SK-N-SH (cell line): ENCODE data around the gene METRNL. TPM values are rescaled to one million over a fixed set of nuclear protein-coding genes. Genes with fewer than 3 reads are reported as not detected.

ENCODE experiments used
- CTCF ChIA-PET: fragments of 300-600, 350-600 bp; formaldehyde crosslinking; extraction: SDS; loops from one replicate; lab custom pipeline; 2021; lab: Yijun Ruan, JAX
- POLR2A ChIA-PET: fragments of 350-600 bp; sonication (Branson Sonifier 250); formaldehyde crosslinking; extraction: SDS; loops from one replicate; lab custom pipeline; 2020; ENCODE audit warnings: antibody characterized with exemption, inconsistent platforms; lab: Yijun Ruan, JAX
- DNase-seq: peaks from one replicate; pipeline ENCODE4 v3.0.0; 2012
- H2AFZ ChIP-seq: fragments of 200-600 bp; sonication (generic); 2 replicates; pipeline ENCODE4 v1.8.1; 2016; ENCODE audit warnings: antibody characterized with exemption, mild to moderate bottlenecking, low read depth
- H3F3A ChIP-seq: fragments of 200-600 bp; sonication (generic); replicated peaks from 2 replicates; pipeline ENCODE3; 2016; ENCODE audit warnings: antibody characterized with exemption, mild to moderate bottlenecking; ENCODE audit not compliant: insufficient read depth
- H3K27ac ChIP-seq, 2 experiments: fragments of 200-500 bp in 1 of 2; fragments of 200-600 bp in 1 of 2; sonication (Bioruptor generic) in 1 of 2; sonication (generic), shearing (Covaris generic) in 1 of 2; 2 replicates each; pipeline versions ENCODE4 v1.5.1 to v1.6.1; 2014 to 2016; ENCODE audit warnings: low read depth in 2 of 2, inconsistent platforms in 1 of 2, low read length in 1 of 2, mild to moderate bottlenecking in 1 of 2, mixed read lengths in 1 of 2
- H3K27me3 ChIP-seq: fragments of 200-600 bp; sonication (generic), shearing (Covaris generic); 2 replicates; pipeline ENCODE4 v1.6.1; 2016; ENCODE audit warnings: mixed run types; ENCODE audit not compliant: insufficient read depth
- H3K36me3 ChIP-seq, 2 experiments: fragments of 200-500 bp in 1 of 2; fragments of 200-600 bp in 1 of 2; sonication (Bioruptor generic) in 1 of 2; sonication (generic) in 1 of 2; replicated peaks in 1 of 2; 2 replicates each; pipeline versions ENCODE3 to v1.5.1; 2014 to 2016; ENCODE audit warnings: low read length in 1 of 2, mild to moderate bottlenecking in 1 of 2; ENCODE audit not compliant: insufficient read depth in 2 of 2, control insufficient read depth in 1 of 2
- H3K4me1 ChIP-seq, 2 experiments: fragments of 200-500 bp in 1 of 2; fragments of 200-600 bp in 1 of 2; sonication (Bioruptor generic) in 1 of 2; sonication (generic), shearing (Covaris generic) in 1 of 2; 2 replicates each; pipeline versions ENCODE4 v1.5.1 to v1.6.1; 2014 to 2016; ENCODE audit warnings: low read depth in 1 of 2, low read length in 1 of 2, mixed run types in 1 of 2; ENCODE audit not compliant: insufficient read depth in 2 of 2, control insufficient read depth in 1 of 2
- H3K4me2 ChIP-seq: fragments of 200-600 bp; sonication (generic), shearing (Covaris generic); 2 replicates; pipeline ENCODE4 v1.6.1; 2017; ENCODE audit warnings: mixed run types
- H3K4me3 ChIP-seq, 2 experiments: fragments of 200-500 bp in 1 of 2; fragments of 200-600 bp in 1 of 2; sonication (Bioruptor generic) in 1 of 2; sonication (generic), shearing (Covaris generic) in 1 of 2; 2 replicates each; pipeline versions ENCODE4 v1.5.1 to v1.8.1; 2014 to 2016; ENCODE audit warnings: low read depth in 2 of 2, inconsistent platforms in 1 of 2, low read length in 1 of 2, mild to moderate bottlenecking in 1 of 2, mixed read lengths in 1 of 2, moderate library complexity in 1 of 2
- H3K79me2 ChIP-seq: fragments of 200-600 bp; sonication (generic); 2 replicates; pipeline ENCODE4 v1.8.1; 2017; ENCODE audit warnings: mild to moderate bottlenecking; ENCODE audit not compliant: insufficient read depth
- H3K9ac ChIP-seq: fragments of 200-600 bp; sonication (generic); 2 replicates; pipeline ENCODE4 v1.6.1; 2017; ENCODE audit warnings: mixed run types
- H3K9me2 ChIP-seq: fragments of 200-600 bp; sonication (generic); 2 replicates; pipeline ENCODE4 v1.6.1; 2017; ENCODE audit warnings: mixed run types
- H3K9me3 ChIP-seq: fragments of 200-600 bp; sonication (generic); 2 replicates; pipeline ENCODE4 v1.6.1; 2017; ENCODE audit warnings: mixed run types, mild to moderate bottlenecking, moderate library complexity
- H4K20me1 ChIP-seq: fragments of 200-600 bp; sonication (generic); 2 replicates; pipeline ENCODE4 v1.6.1; 2017; ENCODE audit warnings: mild to moderate bottlenecking, mixed run types; ENCODE audit not compliant: insufficient read depth
- ELF1 ChIP-seq: IDR thresholded peaks from 2 replicates; pipeline ENCODE4 v1.4.0; 2012
- EP300 ChIP-seq, 2 experiments: IDR thresholded peaks; 2 replicates each; pipeline versions ENCODE4 v1.4.0 to v1.6.1; 2012; ENCODE audit warnings: borderline replicate concordance in 1 of 2, low read depth in 1 of 2, low read length in 1 of 2
- EZH2phosphoT487 ChIP-seq: fragments of 200-600 bp; sonication (generic); IDR thresholded peaks from 2 replicates; pipeline ENCODE4 v1.6.1; 2017; ENCODE audit warnings: low read depth, mixed run types, mild to moderate bottlenecking, antibody characterized with exemption, moderate library complexity, borderline replicate concordance
- FOSL2 ChIP-seq: IDR thresholded peaks from 2 replicates; pipeline ENCODE4 v1.4.0; 2012; ENCODE audit warnings: low read depth, mild to moderate bottlenecking, moderate library complexity, borderline replicate concordance
- NRF1 ChIP-seq: IDR thresholded peaks from 2 replicates; pipeline ENCODE4 v1.6.1; 2012; ENCODE audit warnings: low read depth, mild to moderate bottlenecking, low read length
- RAD21 ChIP-seq: IDR thresholded peaks from 2 replicates; pipeline ENCODE4 v1.6.1; 2012; ENCODE audit warnings: mild to moderate bottlenecking, low read length
- SMC3 ChIP-seq: IDR thresholded peaks from 2 replicates; pipeline ENCODE4 v1.6.1; 2012; ENCODE audit warnings: low read depth, low read length, improper control_type of control experiment
- TEAD4 ChIP-seq: IDR thresholded peaks from 2 replicates; pipeline ENCODE4 v1.4.0; 2012; ENCODE audit warnings: mild to moderate bottlenecking, borderline replicate concordance; ENCODE audit not compliant: insufficient read depth
- YY1 ChIP-seq: IDR thresholded peaks from 2 replicates; pipeline ENCODE4 v1.4.0; 2012; ENCODE audit warnings: low read depth, mild to moderate bottlenecking
- WGBS: methylation state at CpG from one replicate; pipeline ENCODE4 v1.1.6; 2017; ENCODE audit warnings: low lambda C conversion rate; 5-methylcytosine and 5-hydroxymethylcytosine counted together
- polyA plus RNA-seq, 3 experiments: library from polyadenylated mRNA; depleted of rRNA; stranded (reverse); fragments of >200 nt; gene quantifications; 2 replicates each; pipeline ENCODE4 v1.2.3, GENCODE V29; 2012
- TF ChIP-seq, protein P1 (sequence below): fragments of 200-600 bp; sonication (generic); IDR thresholded peaks from 2 replicates; pipeline ENCODE4 v1.6.1; 2017; ENCODE audit warnings: antibody characterized with exemption, mild to moderate bottlenecking, moderate library complexity
- TF ChIP-seq, protein P2 (sequence below): fragments of 150-350 bp; IDR thresholded peaks from 2 replicates; pipeline ENCODE4 v1.6.1; 2017; ENCODE audit warnings: antibody characterized with exemption, low read length, low read depth, borderline replicate concordance
- TF ChIP-seq, protein P3 (sequence below): IDR thresholded peaks from 2 replicates; pipeline ENCODE4 v1.4.0; 2012; ENCODE audit warnings: low read depth, borderline replicate concordance
- TF ChIP-seq, protein P4 (sequence below): IDR thresholded peaks from 2 replicates; pipeline ENCODE4 v1.6.1; 2012; ENCODE audit warnings: mild to moderate bottlenecking, low read depth, low read length, moderate library complexity
- TF ChIP-seq, protein P5 (sequence below): fragments of 150-350 bp; IDR thresholded peaks from 2 replicates; pipeline ENCODE4 v1.6.1; 2016; ENCODE audit warnings: mild to moderate bottlenecking, low read depth, low read length

METRNL gene
- polyA plus RNA-seq, 1 of the 3 experiments (the other 2 are of a cell fraction): 75.5 TPM

DNA sequence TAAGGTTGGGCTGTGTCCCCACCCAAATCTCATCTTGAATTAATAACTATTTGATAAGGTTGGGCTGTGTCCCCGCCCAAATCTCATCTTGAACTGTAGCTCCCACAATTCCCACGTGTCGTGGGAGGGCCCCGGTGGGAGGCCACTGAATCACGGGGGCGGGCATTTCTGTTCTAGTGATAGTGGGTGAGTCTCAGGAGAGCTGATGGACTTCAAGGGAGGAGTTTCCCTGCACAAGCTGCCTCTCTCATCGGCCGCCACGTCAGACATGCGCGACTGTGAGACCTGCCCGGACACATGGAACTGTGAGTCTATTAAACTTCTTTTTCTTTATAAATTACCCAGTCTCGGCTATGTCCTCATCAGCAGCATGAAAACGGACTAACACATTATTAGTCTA, 44.9 kb upstream of the METRNL start (continued):
- TF ChIP-seq, protein P1, sequence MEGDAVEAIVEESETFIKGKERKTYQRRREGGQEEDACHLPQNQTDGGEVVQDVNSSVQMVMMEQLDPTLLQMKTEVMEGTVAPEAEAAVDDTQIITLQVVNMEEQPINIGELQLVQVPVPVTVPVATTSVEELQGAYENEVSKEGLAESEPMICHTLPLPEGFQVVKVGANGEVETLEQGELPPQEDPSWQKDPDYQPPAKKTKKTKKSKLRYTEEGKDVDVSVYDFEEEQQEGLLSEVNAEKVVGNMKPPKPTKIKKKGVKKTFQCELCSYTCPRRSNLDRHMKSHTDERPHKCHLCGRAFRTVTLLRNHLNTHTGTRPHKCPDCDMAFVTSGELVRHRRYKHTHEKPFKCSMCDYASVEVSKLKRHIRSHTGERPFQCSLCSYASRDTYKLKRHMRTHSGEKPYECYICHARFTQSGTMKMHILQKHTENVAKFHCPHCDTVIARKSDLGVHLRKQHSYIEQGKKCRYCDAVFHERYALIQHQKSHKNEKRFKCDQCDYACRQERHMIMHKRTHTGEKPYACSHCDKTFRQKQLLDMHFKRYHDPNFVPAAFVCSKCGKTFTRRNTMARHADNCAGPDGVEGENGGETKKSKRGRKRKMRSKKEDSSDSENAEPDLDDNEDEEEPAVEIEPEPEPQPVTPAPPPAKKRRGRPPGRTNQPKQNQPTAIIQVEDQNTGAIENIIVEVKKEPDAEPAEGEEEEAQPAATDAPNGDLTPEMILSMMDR: no peak
- TF ChIP-seq EP300 (IDR thresholded peaks at IDR 0.05; ENCODE audit: borderline replicate concordance in 1 of 2, low read depth in 1 of 2, low read length in 1 of 2) (no peak), SMC3 (no peak), RAD21 (no peak)
- TF ChIP-seq, protein P2, sequence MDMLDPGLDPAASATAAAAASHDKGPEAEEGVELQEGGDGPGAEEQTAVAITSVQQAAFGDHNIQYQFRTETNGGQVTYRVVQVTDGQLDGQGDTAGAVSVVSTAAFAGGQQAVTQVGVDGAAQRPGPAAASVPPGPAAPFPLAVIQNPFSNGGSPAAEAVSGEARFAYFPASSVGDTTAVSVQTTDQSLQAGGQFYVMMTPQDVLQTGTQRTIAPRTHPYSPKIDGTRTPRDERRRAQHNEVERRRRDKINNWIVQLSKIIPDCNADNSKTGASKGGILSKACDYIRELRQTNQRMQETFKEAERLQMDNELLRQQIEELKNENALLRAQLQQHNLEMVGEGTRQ: no peak
- TF ChIP-seq, protein P3, sequence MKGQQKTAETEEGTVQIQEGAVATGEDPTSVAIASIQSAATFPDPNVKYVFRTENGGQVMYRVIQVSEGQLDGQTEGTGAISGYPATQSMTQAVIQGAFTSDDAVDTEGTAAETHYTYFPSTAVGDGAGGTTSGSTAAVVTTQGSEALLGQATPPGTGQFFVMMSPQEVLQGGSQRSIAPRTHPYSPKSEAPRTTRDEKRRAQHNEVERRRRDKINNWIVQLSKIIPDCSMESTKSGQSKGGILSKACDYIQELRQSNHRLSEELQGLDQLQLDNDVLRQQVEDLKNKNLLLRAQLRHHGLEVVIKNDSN: no peak
- TF ChIP-seq, protein P4, sequence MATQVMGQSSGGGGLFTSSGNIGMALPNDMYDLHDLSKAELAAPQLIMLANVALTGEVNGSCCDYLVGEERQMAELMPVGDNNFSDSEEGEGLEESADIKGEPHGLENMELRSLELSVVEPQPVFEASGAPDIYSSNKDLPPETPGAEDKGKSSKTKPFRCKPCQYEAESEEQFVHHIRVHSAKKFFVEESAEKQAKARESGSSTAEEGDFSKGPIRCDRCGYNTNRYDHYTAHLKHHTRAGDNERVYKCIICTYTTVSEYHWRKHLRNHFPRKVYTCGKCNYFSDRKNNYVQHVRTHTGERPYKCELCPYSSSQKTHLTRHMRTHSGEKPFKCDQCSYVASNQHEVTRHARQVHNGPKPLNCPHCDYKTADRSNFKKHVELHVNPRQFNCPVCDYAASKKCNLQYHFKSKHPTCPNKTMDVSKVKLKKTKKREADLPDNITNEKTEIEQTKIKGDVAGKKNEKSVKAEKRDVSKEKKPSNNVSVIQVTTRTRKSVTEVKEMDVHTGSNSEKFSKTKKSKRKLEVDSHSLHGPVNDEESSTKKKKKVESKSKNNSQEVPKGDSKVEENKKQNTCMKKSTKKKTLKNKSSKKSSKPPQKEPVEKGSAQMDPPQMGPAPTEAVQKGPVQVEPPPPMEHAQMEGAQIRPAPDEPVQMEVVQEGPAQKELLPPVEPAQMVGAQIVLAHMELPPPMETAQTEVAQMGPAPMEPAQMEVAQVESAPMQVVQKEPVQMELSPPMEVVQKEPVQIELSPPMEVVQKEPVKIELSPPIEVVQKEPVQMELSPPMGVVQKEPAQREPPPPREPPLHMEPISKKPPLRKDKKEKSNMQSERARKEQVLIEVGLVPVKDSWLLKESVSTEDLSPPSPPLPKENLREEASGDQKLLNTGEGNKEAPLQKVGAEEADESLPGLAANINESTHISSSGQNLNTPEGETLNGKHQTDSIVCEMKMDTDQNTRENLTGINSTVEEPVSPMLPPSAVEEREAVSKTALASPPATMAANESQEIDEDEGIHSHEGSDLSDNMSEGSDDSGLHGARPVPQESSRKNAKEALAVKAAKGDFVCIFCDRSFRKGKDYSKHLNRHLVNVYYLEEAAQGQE: no peak

DNA sequence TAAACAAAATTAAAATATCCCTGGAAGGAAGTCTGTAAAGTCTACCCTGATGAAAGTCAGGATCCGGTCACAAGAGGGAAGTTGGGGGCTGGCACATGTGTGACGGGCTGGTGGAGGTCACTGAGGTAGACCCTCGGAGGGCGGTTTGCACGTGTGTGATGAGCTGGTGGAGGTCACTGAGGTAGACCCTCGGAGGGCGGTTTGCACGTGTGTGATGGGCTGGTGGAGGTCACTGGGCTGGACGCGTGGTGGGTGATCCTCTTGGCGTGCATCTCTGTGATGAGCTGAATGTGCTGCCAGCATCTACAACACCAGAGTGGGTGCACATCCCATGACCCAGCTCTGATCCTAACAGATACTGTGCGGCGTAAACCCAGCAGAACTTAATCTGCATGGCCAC, 43.7 kb upstream of the METRNL start:
- H3K9me3 ChIP-seq: no peaks in the 10 kb centered on the region
- POLR2A ChIA-PET: no interaction called here
- no peak overlapping the region for H2AFZ ChIP-seq
- H3K4me2 ChIP-seq: no peak overlapping the region
- H3K9me2 ChIP-seq: no peaks in the 10 kb centered on the region
- no peak overlapping the region for H3K9ac ChIP-seq
- CTCF ChIA-PET: interaction anchor here (0.6 to 1.6 kb wide), 3 partner anchors 9 to 890 kb away, joined by 3 to 5 read pairs (median 3); no protein-coding TSS in a partner anchor
- WGBS: 90% methylated on average over 13 of the region's 13 CpGs
- peaks cover 23 to 48% of the 10 kb centered on the region in 2 experiments for H3K36me3 ChIP-seq
- no peaks in the 10 kb centered on the region for H4K20me1 ChIP-seq
- no peaks in the 10 kb centered on the region for H3K27me3 ChIP-seq
- no peaks in the 10 kb centered on the region for H3K79me2 ChIP-seq
- H3F3A ChIP-seq: no peaks in the 10 kb centered on the region
- no peak overlapping the region for H3K27ac ChIP-seq
- H3K4me1 ChIP-seq: no peaks in the 10 kb centered on the region
- DNase-seq: no peak
- H3K4me3 ChIP-seq: no peak overlapping the region
- TF ChIP-seq, protein P5, sequence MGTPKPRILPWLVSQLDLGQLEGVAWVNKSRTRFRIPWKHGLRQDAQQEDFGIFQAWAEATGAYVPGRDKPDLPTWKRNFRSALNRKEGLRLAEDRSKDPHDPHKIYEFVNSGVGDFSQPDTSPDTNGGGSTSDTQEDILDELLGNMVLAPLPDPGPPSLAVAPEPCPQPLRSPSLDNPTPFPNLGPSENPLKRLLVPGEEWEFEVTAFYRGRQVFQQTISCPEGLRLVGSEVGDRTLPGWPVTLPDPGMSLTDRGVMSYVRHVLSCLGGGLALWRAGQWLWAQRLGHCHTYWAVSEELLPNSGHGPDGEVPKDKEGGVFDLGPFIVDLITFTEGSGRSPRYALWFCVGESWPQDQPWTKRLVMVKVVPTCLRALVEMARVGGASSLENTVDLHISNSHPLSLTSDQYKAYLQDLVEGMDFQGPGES: no peak
- TF ChIP-seq SMC3: no peak
- TF ChIP-seq TEAD4: no peak
- TF ChIP-seq EZH2phosphoT487: no peak
- TF ChIP-seq, protein P3: no peak
- no peak for TF ChIP-seq YY1
- no peak for TF ChIP-seq NRF1
- TF ChIP-seq, protein P2: no peak
- no peak for TF ChIP-seq ELF1
- TF ChIP-seq, protein P4: no peak
- no peak for TF ChIP-seq FOSL2
